ENCODE measurements around the gene BCAS3. TPM values are rescaled to one million over a fixed set of nuclear protein-coding genes. Genes with fewer than 3 reads are reported as not detected.

Gene BCAS3
- total and polyA plus RNA-seq, 12 donors: 6.1 to 21.8 (median 17.2) TPM

GRCh38 chr17:61129267-61130254, 451.9 kb downstream of the BCAS3 start:
- no peaks in the 10 kb centered on the region for H3K36me3 ChIP-seq
- no peak overlapping the region for H3K4me3 ChIP-seq
- 64 to 72% methylated on average over 7 of the region's 7 CpGs for WGBS, 2 donors
- H3K4me1 ChIP-seq: peaks cover 0 to 31% (median 22%) of the 10 kb centered on the region in 9 donors
- no peaks in the 10 kb centered on the region for H3K9me3 ChIP-seq
- no peak for TF ChIP-seq CTCF (IDR thresholded peaks at IDR 0.05)
- H3K27me3 ChIP-seq: no peaks in the 10 kb centered on the region
- DNase-seq: no peak
- H3K27ac ChIP-seq: peak overlapping the region in 9 of 10 donors; percentile 13 to 61 (median 55)
- intact Hi-C loops (cut with DNase I): loop anchor here in 3 of 10 donors (5.0 to 10.0 kb wide), 4 partner anchors 78 to 265 kb away; partner anchors contain the start of gene TBX2 (in 2 of the 3)
- ATAC-seq: peak in 1 of 8 donors; percentile 32

DNA sequence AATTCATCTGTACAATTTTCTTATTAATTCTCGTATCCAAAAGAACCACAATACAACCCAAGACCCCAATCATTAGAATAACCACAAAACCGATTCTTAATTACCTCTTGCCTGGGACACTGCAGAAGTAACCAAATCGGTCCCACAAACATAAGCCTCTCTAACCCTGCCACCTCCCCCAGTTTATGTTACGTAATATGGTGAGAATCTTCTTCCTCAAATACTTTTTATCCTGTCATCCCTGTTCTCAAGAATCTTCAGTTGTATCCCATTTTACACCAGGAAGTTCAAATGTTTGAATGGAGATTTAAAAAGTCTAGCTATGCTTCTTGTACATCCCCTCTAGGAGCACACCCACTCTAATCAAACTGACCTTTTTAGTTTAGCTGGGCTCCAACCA, 452.7 kb downstream of the BCAS3 start:
- intact Hi-C loops (cut with DNase I): loop anchor here in 1 of 10 donors (10.0 kb wide), 1 partner anchor 126 kb away; no protein-coding TSS in a partner anchor
- no peaks in the 10 kb centered on the region for H3K9me3 ChIP-seq
- H3K4me3 ChIP-seq: no peak overlapping the region
- WGBS, 2 donors: 87 to 91% methylated on average over 4 of the region's 4 CpGs
- no peaks in the 10 kb centered on the region for H3K36me3 ChIP-seq
- H3K27me3 ChIP-seq: no peaks in the 10 kb centered on the region
- no peak for TF ChIP-seq CTCF (IDR thresholded peaks at IDR 0.05)
- DNase-seq: no peak
- peaks cover 0 to 31% (median 22%) of the 10 kb centered on the region in 9 donors for H3K4me1 ChIP-seq
- ATAC-seq: no peak
- peak overlapping the region in 2 of 10 donors; percentile 6 to 10 for H3K27ac ChIP-seq

GRCh38 chr17:61131585-61131984, 453.9 kb downstream of the BCAS3 start:
- H3K9me3 ChIP-seq: no peaks in the 10 kb centered on the region
- peaks cover 0 to 30% (median 22%) of the 10 kb centered on the region in 9 donors for H3K4me1 ChIP-seq
- H3K27ac ChIP-seq: peak overlapping the region in 3 of 10 donors; percentile 17 to 45 (median 17)
- intact Hi-C loops (cut with DNase I): loop anchor here in 1 of 10 donors (10.0 kb wide), 1 partner anchor 127 kb away; no protein-coding TSS in a partner anchor
- no peak for TF ChIP-seq CTCF (IDR thresholded peaks at IDR 0.05)
- no peaks in the 10 kb centered on the region for H3K27me3 ChIP-seq
- no peak for ATAC-seq
- H3K36me3 ChIP-seq: no peaks in the 10 kb centered on the region
- no peak for DNase-seq
- WGBS, 2 donors: 60 to 66% methylated on average over 2 of the region's 2 CpGs
- H3K4me3 ChIP-seq: no peak overlapping the region

DNA sequence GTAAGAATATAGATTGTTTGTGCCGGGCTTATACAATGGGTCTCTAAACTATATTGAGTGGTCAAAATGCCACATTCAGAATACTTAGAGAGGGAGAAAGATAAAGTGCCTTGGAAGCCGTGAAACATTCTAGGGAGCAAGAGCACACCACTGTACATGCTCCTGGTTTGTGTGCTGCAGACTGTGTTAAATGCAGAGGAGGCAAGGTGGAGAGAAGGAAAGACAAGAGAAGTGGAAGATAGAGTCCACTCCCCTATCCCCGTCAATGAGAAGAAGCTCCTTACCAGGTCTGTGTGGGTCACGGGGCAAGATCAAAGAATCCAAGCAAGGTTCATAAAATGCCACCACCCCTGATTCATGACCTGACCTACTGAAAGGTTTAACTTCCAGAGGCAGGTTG, 454.9 kb downstream of the BCAS3 start:
- Histone ChIP-seq H3K9me3 (no peaks in the 10 kb centered on the region), H3K27me3 (no peaks in the 10 kb centered on the region), H3K36me3 (no peaks in the 10 kb centered on the region), H3K4me3 (no peak overlapping the region), H3K4me1 (peaks cover 0 to 28% (median 20%) of the 10 kb centered on the region in 9 donors), H3K27ac (peak overlapping the region in 2 of 10 donors; percentile 4 to 54)
- no peak for ATAC-seq
- WGBS, 2 donors: 93% methylated on average over 4 of the region's 4 CpGs
- no peak for DNase-seq
- intact Hi-C loops (cut with DNase I): loop anchor here in 1 of 10 donors (10.0 kb wide), 1 partner anchor 128 kb away; no protein-coding TSS in a partner anchor
- TF ChIP-seq CTCF (IDR thresholded peaks at IDR 0.05): no peak

All from heart right ventricle (tissue), 16 donors.